GM19438 (cell line): ENCODE results near the gene CBY2.
A peak's percentile ranks its signal among the peaks of the same experiment; 100 is the strongest.
"Not testable (repeated sequence)": the region's sequence is repeated elsewhere in the genome, so short reads cannot be mapped to it uniquely, and the experiment has no call there.

ENCODE experiments used
- ATAC-seq: cut with Tn5 transposase; IDR thresholded peaks from one replicate; pipeline ENCODE4 v1.9.1; 2021; ENCODE audit warnings: low read depth; ENCODE audit not compliant: unreplicated experiment

The CBY2 gene, protein sequence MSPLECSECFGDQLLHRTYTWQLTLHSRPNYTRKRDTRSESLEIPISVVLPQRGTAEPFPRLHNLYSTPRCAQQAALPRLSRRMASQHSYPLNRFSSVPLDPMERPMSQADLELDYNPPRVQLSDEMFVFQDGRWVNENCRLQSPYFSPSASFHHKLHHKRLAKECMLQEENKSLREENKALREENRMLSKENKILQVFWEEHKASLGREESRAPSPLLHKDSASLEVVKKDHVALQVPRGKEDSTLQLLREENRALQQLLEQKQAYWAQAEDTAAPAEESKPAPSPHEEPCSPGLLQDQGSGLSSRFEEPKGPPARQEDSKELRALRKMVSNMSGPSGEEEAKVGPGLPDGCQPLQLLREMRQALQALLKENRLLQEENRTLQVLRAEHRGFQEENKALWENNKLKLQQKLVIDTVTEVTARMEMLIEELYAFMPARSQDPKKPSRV

DNA sequence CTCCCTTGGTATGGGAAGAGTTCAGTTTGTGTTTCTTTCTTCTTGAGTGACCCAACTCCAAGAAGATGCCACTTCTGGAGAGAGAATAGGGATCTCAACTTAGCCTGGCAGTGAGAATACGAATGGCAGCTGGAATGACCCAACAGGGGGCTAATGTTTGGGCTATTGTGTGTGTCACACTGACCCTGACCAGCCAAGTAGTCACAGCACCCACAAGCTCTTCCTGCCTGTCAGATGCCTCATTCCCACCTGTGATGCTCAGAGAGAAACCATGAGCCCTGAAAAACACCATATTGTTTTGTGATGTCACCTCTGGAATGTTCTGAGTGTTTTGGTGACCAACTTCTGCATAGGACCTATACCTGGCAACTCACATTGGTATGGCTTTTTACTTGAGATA, at the start of gene CBY2:
Gene CBY2 (plus strand): TSS at position 233 of the 400 bp plus-strand sequence. CDS start 71 bp downstream, at position 304.
- no peak for ATAC-seq

DNA sequence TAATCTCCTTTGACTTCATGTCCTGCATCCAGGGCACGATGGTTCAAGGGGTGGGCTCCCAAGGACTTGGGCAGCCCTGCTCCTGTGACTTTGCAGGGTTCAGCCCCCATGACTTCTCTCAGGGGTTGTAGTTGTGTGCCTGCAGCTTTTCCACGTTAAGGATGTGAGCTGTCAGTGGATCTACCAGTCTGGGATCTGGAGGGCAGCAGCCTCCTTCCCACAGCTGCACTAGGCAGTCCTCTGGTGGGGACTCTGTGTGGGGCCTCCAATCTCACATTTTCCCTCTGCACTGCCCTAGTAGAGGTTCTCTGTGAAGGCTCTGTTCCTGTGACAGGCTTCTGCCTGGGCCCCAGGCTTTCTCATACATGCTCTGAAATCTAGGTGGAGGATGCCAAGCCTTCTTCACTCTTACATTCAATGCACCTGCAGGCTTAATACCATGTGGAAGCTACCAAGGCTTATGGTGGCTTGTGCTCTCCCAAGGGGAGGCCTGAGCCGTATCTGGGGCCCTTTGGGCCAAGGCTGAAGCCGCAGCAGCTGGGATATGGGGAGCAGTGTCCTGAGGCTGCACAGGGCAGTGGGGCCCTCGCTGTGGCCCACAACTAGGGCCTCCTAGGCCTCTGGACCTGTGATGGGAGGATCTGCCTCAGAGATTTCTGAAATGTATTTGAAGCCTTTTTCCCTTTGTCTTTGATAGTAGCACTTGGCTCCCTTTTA, 47.3 kb upstream of the CBY2 start:
- no peak for ATAC-seq

DNA sequence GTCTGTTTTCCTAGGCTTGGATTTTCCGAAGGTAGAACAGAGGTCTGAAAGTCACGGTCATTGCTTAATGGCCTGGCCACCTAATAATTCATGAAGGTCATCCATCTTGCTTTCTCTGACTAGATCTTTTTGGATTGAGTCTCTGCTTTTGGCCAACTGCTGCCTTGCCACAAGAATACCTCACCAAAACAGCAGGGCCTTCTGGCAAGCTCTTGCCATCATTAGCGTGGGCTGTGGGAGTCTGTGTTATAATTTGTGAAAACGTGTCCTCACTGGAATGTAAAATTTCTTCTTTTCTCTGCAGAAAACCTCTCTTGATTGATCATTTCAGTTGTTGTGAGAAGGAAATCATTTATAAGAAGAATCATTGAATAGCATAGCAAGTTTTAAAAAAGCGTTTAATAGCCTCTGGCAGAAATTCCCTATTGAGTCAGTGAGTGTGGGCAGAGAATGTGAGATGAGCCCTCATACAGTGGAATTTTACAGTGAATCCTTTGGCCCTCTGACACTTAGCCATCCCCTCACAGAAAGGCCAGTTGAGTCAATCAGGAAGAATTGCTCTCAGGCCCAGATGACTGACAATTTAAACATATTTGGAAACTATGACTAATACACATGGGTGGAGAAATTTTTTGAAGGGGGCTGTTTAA, 43.4 kb upstream of the CBY2 start:
- ATAC-seq, result no peak

DNA sequence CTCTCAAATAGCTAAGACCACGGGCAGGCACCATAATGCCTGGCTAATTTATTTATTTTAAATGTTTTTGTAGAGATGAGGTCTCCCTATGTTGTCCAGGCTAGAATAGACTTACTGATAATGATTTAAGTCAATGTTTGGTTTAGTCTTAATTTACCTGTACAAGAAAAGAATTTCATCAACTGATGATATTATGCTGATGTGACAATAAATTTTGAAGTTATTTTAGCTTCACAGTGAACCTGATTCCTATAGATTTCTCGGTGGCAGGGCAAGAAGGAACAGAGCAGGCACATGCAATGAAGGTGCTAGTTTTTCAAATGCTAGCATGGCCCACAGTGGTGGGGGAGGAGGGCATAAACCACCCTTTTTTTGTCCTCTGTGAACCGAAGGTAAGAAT, 42.6 kb upstream of the CBY2 start:
- no peak for ATAC-seq

DNA sequence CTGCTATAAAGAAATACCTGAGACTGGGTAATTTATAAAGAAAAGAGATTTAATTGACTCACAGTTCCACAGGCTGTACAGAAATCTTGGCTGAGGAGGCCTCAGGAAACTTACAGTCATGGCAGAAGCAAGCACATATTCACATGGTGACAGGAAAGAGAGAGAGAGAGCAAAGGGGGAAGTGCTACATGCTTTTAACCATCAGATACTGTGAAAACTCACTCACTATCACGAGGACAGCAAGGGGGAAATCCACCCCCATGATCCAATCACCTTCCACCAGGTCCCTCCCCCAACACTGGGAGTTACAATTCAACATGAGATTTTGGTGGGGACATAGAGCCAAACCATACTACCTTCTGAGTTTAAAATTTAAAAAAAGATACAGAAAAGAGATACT, 41.7 kb upstream of the CBY2 start:
- not testable (repeated sequence) for ATAC-seq

DNA sequence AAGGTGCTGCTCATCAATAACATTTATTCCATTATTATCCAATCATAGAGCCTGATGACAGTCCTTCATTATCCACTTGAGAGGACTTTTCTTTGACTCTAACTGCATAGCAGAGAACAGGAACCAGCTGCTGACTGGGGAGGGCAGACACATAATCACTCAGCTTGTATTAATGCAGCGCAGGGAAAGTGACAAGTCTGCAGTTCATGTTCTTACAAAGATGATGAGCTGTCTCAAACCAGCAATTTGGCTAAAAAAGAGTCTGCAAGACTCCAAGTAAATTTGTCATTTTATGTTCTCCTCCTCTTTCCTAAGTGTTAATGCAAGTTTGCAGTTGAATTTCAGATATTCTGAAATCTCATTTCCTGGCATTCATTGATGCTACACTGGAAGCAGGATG, 40.0 kb upstream of the CBY2 start:
- no peak for ATAC-seq

DNA sequence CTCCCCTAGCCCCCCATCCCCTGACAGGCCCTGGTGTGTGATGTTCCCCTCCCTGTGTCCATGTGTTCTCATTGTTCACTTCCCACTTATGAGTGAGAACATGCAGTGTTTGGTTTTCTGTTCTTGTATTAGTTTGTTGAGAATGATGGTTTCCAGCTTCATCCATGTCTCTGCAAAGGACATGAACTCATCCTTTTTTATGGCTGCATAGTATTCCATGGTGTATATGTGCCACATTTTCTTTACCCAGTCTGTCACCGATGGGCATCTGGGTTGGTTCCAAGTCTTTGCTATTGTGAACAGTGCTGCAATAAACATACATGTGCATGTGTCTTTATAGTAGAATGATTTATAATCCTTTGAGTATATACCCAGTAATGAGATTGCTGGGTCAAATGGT, 39.2 kb upstream of the CBY2 start:
- not testable (repeated sequence) for ATAC-seq

DNA sequence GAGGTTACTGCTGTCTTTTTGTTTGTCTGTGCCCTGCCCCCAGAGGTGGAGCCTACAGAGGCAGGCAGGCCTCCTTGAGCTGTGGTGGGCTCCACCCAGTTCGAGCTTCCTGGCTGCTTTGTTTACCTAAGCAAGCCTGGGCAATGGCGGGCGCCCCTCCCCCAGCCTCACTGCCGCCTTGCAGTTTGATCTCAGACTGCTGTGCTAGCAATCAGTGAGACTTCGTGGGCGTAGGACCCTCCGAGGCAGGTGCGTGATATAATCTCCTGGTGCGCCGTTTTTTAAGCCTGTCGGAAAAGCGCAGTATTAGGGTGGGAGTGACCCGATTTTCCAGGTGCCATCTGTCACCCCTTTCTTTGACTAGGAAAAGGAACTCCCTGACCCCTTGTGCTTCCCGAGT, 32.5 kb upstream of the CBY2 start:
- not testable (repeated sequence) for ATAC-seq

DNA sequence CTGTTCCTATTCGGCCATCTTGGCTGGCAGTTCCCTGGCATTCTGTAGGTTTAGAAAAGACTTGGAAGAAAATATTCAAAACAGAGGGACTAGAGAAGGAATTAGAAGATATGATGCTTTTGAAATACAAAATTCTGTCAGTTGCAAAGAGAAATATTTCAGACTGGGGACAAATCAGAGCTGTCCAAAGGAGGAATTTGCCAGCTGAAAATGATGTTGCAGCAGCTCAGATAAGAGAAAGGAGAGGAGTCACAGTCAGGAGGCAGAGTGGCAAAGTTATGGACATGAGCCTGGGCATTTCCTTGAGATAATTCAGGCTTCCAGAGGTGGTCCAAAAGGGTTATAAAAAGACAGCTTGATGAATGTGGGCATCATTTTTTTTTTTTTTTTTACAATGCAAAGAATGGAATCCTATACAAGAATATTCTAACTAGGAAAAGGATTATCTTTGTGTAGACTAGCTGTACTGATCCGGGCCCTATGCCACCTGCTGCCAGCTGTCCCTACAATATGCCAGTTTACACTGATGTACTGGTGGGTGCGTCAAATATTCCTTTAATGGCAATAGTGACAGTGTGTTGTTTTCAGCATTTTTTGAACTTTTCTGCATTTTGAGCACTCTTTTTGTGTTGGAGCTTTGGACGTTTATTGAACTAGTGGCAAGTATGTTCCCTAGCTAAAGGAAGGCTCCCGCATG, 31.8 kb upstream of the CBY2 start:
- ATAC-seq, result no peak

DNA sequence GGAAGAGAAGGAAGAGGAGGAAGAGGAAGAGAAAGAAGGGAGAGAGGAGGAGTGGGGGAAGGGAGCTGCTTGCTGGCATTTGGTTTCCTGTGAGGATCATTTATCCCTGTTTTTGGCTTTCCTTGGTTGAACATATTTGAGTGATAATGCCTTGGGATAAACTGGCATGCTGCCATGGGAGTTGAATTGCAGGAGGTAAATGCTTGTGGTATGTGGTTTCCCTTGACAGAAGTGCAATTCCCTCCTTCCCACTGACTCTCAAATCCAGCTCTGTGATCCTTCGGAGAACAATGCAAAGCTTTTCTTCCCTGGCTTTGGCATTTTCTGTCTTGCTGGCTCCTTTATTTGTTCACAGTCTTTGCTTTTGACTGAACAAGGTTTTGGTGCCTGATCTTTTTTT, 27.2 kb upstream of the CBY2 start:
- ATAC-seq, result no peak

DNA sequence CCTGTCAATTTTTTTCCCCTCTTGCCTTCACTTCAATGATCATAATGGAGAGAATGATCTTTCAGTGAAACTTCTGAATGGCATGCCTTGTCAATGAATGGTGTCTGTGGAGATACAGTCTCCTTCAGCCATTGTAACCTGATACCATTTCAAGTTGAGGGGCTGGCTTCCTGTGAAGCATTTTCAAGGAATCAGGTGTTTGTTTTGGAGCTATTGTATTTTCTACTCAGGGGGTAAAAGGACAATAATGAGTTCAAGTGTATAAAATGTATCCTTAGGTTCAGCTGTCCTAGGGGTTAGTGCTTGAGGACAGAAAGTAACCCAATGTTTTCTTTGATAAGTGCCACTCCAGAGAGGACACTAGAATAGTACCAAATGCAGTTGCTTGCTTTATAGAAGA, 23.8 kb upstream of the CBY2 start:
- ATAC-seq, result no peak

DNA sequence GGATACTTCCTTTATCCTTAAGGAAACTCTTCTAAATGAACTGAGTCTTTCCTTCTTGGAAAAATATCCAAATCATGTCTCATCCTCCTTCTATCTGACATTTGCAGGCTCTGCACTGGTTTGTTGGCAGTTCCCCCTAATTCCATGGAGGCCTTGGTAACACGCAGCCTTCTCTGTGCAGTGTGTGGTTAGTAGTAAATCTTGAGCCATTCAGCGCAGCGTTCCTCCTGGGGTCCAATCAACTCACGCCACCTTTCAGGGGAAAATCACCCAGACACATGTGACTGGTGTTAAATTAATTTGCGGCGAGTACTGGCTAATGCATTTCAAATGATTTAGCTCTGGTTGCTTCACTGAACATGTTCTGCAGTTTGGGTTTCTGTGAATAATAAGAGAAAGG, 21.0 kb upstream of the CBY2 start:
- no peak for ATAC-seq

DNA sequence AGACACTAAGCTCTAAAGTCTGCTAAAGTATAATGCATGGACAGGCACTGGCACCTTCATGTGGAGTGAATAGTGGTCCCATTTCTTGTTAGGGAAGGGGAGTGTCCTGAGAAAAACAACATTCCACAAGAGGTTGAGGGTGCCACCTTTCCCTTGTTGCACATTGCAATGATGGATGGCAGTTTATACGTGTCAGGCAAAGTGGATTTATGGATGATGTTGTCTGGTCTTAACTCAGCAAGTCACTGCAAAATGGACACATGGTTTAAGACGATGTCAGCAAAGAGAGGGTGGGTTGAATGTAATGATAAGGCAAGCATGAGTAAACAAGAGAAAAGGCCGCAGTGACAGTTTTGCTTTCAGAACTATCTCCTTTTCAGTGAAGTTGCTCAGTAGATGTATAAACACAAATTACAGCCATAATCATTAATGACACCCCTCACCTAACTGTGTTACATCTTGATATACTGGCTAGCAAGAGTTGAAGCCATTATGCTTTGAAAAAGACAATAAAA, 19.6 kb upstream of the CBY2 start:
- no peak for ATAC-seq

DNA sequence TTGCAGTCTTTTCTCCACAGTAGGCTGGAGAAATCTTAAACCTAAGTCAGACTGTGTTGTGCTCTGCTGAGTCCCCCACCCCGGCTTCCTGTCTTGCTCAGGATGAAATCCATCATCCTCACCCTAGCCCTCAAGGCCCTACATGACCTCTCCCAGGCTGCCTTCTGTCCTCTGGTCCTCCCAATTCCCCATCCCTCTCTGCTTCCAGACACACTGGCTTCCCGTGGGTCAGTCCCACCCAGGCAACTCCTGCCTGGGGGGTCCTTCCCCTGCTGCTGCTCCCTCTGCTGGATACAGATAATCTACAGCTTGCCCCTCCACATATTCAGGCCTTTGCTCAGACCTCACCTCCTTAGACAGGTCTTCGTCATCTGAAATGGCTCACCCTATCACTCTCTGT, 18.4 kb upstream of the CBY2 start:
- ATAC-seq, result no peak

DNA sequence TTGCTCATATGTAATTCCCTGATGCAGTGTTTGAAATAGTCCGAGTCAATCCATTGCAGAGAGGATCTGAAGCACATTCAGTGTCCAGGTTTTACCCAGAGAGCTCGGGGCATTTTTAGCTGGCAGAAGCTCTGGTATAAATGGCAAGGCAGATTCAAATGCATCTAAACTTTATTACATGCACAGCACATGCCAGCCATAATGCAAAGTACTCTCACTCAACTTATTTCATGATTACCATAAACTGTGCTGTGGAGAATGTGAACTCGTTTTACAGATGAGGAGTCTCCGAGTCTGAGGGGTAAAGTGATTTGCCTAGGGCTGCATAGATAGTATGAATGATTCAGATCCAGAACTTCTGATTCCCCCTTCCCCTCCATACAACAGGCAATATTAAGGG, 13.5 kb upstream of the CBY2 start:
- ATAC-seq, result no peak

DNA sequence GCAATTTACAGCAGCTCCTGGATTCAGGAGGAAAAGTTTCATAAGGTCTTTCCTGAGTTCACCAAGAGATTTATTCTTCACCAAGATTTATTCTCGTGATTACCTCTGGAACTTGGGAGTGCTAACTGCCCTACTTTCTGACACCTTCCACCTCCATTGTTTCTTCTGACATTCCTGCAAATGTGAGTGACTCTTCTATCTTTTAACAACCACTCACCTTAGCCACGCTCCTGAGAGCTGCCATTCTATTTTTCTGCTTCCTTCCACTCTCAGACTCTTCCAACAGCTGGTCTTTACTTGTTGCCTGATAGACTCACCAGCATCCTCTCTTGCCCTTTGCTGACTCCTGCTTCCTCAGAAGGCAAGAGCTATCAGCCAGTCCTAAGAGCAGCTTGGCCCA, 11.5 kb upstream of the CBY2 start:
- ATAC-seq, result no peak

DNA sequence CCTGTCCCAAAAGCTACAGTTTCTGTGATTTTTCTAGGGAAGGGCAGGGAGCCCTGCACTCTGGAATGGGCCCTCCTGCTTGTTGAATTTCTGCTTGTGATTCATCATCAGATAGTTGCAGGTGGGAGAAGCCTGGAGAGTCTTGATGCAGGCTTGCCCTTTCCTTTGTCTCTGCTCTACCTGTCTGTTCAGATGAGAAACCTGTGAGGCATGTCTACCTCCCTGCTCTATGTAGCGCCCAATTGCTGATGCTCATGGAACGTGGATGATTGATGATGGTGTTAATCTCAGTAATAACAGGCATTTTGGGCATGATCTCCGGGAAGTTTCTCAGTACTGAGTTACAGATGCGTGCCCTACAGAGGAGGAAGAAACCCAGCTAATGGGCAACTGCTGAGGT, 10.9 kb upstream of the CBY2 start:
- no peak for ATAC-seq

DNA sequence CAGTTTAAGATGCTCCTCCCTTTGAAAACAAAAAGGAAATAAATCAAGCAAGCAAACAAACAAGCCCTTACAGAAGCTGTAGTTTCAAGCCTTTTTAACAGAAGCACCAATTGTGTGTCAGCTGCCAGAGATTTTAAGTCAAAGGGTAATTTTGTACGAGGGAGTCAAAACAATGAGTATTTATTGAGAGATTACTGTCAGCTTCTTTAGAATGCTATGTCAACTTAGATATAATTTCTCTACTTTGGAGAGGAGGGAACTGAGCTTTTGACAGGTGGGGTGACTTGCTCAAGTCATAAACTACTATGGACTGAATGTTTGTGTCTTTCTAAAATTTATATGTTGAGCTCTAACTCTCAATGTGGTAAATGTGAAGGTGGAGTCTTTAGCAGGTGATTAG, 10.5 kb upstream of the CBY2 start:
- ATAC-seq, result no peak

DNA sequence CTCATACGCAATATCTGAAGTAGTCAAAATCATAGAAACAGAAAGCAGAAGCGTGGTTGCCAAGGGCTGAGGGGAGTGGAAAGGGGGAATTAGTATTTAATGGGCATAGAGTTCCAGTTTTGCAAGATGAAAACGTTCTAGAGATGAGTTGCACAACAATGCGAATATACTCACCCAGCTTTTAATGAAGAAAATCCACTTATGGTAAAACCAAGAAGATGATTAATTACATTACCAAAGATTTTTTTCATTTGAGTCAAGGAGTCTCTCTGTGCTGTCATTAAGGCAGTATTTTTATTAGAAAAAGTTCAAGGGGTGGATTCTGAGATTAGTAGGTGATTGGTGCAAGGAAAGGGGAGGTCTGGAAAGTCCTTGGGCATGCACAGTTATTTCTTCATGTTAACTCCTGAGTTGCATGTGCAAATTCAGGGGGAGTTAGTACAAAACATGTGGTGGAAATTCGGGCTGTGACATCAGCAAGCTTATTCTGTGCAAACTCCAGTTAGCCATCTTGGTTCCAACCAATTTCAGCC, 6.9 kb upstream of the CBY2 start:
- ATAC-seq, result peak; percentile 33

DNA sequence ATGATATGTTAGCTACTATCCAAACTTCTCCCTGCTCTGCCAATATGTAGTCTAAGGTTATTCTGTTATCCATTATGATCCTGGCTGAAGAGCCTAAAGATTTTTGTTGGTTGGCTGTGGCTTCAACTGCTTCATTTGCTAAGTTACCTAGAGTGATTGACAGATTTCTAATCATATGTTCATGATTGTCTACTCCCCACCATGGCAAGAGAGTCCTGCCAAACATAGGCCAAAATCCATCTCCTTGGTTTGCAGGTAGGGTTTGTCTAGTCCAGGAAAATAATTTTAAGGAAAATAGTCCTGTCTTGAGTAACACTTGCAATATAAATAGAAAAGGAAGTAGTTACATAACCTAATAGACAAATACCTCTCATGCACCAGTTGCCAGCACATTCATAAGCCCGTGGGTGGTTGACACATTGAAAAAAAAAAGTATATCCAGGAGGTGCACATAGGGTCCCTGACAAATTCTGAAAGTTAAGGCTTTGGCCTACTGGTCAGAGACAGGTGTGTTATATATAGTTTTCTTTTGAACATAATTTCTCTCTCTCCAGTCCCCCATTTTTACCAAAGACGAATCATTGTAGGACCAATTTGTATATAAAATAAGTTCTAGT, 5.4 kb upstream of the CBY2 start:
- no peak for ATAC-seq
